ENCODE measurements around the gene VARS2. TPM values are rescaled to one million over a fixed set of nuclear protein-coding genes. Genes with fewer than 3 reads are reported as not detected.

The VARS2 gene
- total and polyA plus RNA-seq, 2 donors (not counting 3 experiments of a cell fraction or from before 2014, with no cell fraction given): 17.8 to 34.3 TPM

- Histone ChIP-seq H3K4me1 (ENCODE audit: control insufficient read depth, extremely low read depth, insufficient read depth, low read length) (no peaks in the 10 kb centered on the region), H3K27ac (ENCODE audit: insufficient read depth, low read depth, low read length) (no peak overlapping the region), H3K79me2 (ENCODE audit: control insufficient read depth, insufficient read depth, low read length) (no peaks in the 10 kb centered on the region), H3K4me3 (replicated peaks in 1 of 3; ENCODE audit: insufficient read depth in 1 of 3, low read depth in 1 of 3, low read length in 3 of 3) (no peak overlapping the region), H3K36me3 (ENCODE audit: control insufficient read depth in 2 of 2, extremely low read depth in 1 of 2, insufficient read depth in 2 of 2, low read length in 2 of 2) (no peaks in the 10 kb centered on the region), H3K9me1 (replicated peaks; ENCODE audit: control insufficient read depth, extremely low read depth, insufficient read depth, low read length) (no peaks in the 10 kb centered on the region), H4K20me1 (replicated peaks; ENCODE audit: control insufficient read depth, extremely low read depth, insufficient read depth, low read length) (no peaks in the 10 kb centered on the region), H3K4me2 (ENCODE audit: insufficient read depth, low read length) (no peak overlapping the region), H3K27me3 (ENCODE audit: control insufficient read depth in 2 of 2, insufficient read depth in 2 of 2, low read length in 2 of 2) (peaks cover 6 to 8% of the 10 kb centered on the region in 2 experiments), H2AFZ (ENCODE audit: low read depth, low read length) (no peak overlapping the region), H3K9ac (replicated peaks; ENCODE audit: extremely low read depth, insufficient read depth, low read length) (no peak overlapping the region), H3K9me3 (replicated peaks; ENCODE audit: control insufficient read depth, insufficient read depth, low read length) (no peaks in the 10 kb centered on the region)
- DNase-seq (ENCODE audit: low read depth, low spot score): no peak
- ChIA-PET POLR2A (no interaction called here), CTCF (no interaction called here)
- dilution Hi-C loops (cut with MboI; ENCODE audit: extremely low pct_ligation_motif_present, low sequenced_read_pairs): no loop called here
- BruUV-seq (replicated peaks): no TSS peak
- FAIRE-seq: no peak
- intact Hi-C loops (cut with micrococcal nuclease): no loop called here
- TF ChIP-seq GATA2 (IDR thresholded peaks at IDR 0.05; ENCODE audit: insufficient read depth, insufficient read length, low read depth, low read length) (no peak), POLR2A (IDR thresholded peaks at IDR 0.05; ENCODE audit: low read depth, low read length) (no peak), MYC (IDR thresholded peaks at IDR 0.05; ENCODE audit: low read depth, low read length) (no peak), JUN (IDR thresholded peaks at IDR 0.05; ENCODE audit: borderline replicate concordance, insufficient read depth, insufficient read length, low read depth) (no peak), EZH2 (IDR thresholded peaks at IDR 0.05; ENCODE audit: borderline replicate concordance, low read depth, low read length, severe bottlenecking) (no peak), POLR2AphosphoS5 (IDR thresholded peaks at IDR 0.05; ENCODE audit: insufficient read depth, low read depth, low read length) (no peak), FOS (IDR thresholded peaks at IDR 0.05; ENCODE audit: borderline replicate concordance, insufficient read depth, low read length) (no peak), MAX (IDR thresholded peaks at IDR 0.05; ENCODE audit: insufficient read depth, insufficient read length) (no peak)
- TF ChIP-seq, protein P1, sequence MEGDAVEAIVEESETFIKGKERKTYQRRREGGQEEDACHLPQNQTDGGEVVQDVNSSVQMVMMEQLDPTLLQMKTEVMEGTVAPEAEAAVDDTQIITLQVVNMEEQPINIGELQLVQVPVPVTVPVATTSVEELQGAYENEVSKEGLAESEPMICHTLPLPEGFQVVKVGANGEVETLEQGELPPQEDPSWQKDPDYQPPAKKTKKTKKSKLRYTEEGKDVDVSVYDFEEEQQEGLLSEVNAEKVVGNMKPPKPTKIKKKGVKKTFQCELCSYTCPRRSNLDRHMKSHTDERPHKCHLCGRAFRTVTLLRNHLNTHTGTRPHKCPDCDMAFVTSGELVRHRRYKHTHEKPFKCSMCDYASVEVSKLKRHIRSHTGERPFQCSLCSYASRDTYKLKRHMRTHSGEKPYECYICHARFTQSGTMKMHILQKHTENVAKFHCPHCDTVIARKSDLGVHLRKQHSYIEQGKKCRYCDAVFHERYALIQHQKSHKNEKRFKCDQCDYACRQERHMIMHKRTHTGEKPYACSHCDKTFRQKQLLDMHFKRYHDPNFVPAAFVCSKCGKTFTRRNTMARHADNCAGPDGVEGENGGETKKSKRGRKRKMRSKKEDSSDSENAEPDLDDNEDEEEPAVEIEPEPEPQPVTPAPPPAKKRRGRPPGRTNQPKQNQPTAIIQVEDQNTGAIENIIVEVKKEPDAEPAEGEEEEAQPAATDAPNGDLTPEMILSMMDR (IDR thresholded peaks at IDR 0.05; ENCODE audit: extremely low read depth in 1 of 2, insufficient read depth in 1 of 2, low read depth in 1 of 2, low read length in 2 of 2): no peak
These were observed 51.1 kb downstream of the VARS2 start for GRCh38 chr6:30965140-30965601.
